Measurements from ENCODE around the gene LRRC23. TPM values are rescaled to one million over a fixed set of nuclear protein-coding genes. Genes with fewer than 3 reads are reported as not detected.
A peak's percentile ranks its signal among the peaks of the same experiment; 100 is the strongest.

Gene LRRC23
- total and polyA plus RNA-seq, 9 of the 15 experiments (the other 6 are each of a cell fraction or from before 2014, with no cell fraction given) = 2.2 to 7.0 (median 3.0) TPM

- in situ Hi-C loops (cut with MboI) = no loop called here
- peaks cover 78% of the 10 kb centered on the region; the same call in 2 of the 3 replicates for H3K36me3 ChIP-seq (ENCODE audit: control insufficient read depth, insufficient read depth, low read length)
These were observed 32.2 kb downstream of the LRRC23 start for GRCh38 chr12:6936636-6937480.

More at GRCh38 chr12:6936636-6937480, 32.2 kb downstream of the LRRC23 start:
- H3K79me2 ChIP-seq (ENCODE audit: control insufficient read depth, insufficient read depth, low read length) = peaks cover 18% of the 10 kb centered on the region
- H3K9me1 ChIP-seq (ENCODE audit: control insufficient read depth, insufficient read depth, low read length) = no peaks in the 10 kb centered on the region
- peak overlapping the region; percentile 92; the same call in 2 of the 3 replicates for H3K27ac ChIP-seq (ENCODE audit: extremely low read depth, low read depth, low read length)
- ATAC-seq (no peak), FAIRE-seq (no peak), DNase-seq (ENCODE audit: extremely low read depth in 1 of 4, low spot score in 3 of 4) (no peak)
- TF ChIP-seq POLR2B (IDR thresholded peaks at IDR 0.05; ENCODE audit: low read depth, partially characterized antibody) = peak; percentile 43
- peak; percentile 48; the same call in 1 of the 2 replicates for TF ChIP-seq ZBTB7A (IDR thresholded peaks at IDR 0.05; ENCODE audit: borderline replicate concordance, control insufficient read depth, low read depth, low read length)
- TF ChIP-seq RAD21 (CRISPR knock-in tag; conservative IDR thresholded peaks at IDR 0.05 in 1 of 2, IDR thresholded peaks at IDR 0.05 in 1 of 2) = no peak
- TF ChIP-seq ZEB2 (IDR thresholded peaks at IDR 0.05) = 0 out of 2 replicates have a peak, but pooled peaks have one; percentile 14
- no peak for TF ChIP-seq NONO (IDR thresholded peaks at IDR 0.05; ENCODE audit: low read depth in 2 of 2, low read length in 1 of 2)
- peak; percentile 18; the same call in 1 of the 2 replicates for TF ChIP-seq RBFOX2 (IDR thresholded peaks at IDR 0.05; ENCODE audit: low read depth, low read length)
- TF ChIP-seq CREB5 (CRISPR knock-in tag; IDR thresholded peaks at IDR 0.05) = no peak
- TF ChIP-seq POLR2A (conservative IDR thresholded peaks at IDR 0.05) = peak; percentile 22
- TF ChIP-seq ZBTB33 (CRISPR knock-in tag; IDR thresholded peaks at IDR 0.05) = peak; percentile 55; the same call in 1 of the 2 replicates
- no peak for TF ChIP-seq PTBP1 (IDR thresholded peaks at IDR 0.05; ENCODE audit: low read depth, low read length)
- TF ChIP-seq CBX1 (IDR thresholded peaks at IDR 0.05; ENCODE audit: low read depth) = 0 out of 2 replicates have a peak, but pooled peaks have one; percentile 1
- no peak for TF ChIP-seq HDAC3 (IDR thresholded peaks at IDR 0.05; ENCODE audit: borderline replicate concordance, partially characterized antibody)
- 0 out of 2 replicates have a peak, but pooled peaks have one; percentile 26 for TF ChIP-seq SUPT5H (IDR thresholded peaks at IDR 0.05)
- BruUV-seq (replicated peaks) = TSS peak; percentile 20
- ChIA-PET POLR2A (interaction anchor here (0.6 to 2.8 kb wide), 6 partner anchors 10 to 127 kb away, joined by 3 to 18 read pairs (median 7); partner anchors contain the start of gene SPSB2), CTCF (ENCODE audit: low intra/inter-chr PET ratio) (interaction anchor here (0.9 kb wide), 1 partner anchor 82 kb away, joined by 3 read pairs; the partner anchor contains the start of gene LPCAT3)
- WGBS (ENCODE audit: insufficient coverage, low coverage, missing lambda C conversion rate) = 96% methylated on average over 8 of the region's 36 CpGs
- H3K4me1 ChIP-seq (replicated peaks in 1 of 2; ENCODE audit: control insufficient read depth in 2 of 2, insufficient read depth in 2 of 2, low read length in 2 of 2) = peaks cover 18 to 48% of the 10 kb centered on the region in 2 experiments; a peak in 4 of 5 replicates
- no peak overlapping the region for H2AFZ ChIP-seq (ENCODE audit: low read depth, low read length)
- no peaks in the 10 kb centered on the region for H4K20me1 ChIP-seq (replicated peaks; ENCODE audit: control insufficient read depth, insufficient read depth, low read length)
- peak overlapping the region in 1 of 2 experiments; percentile 97; a peak in 2 of 4 replicates for H3K9ac ChIP-seq (ENCODE audit: insufficient read depth in 1 of 2, low read depth in 2 of 2, low read length in 2 of 2)
- peak overlapping the region; percentile 44; the same call in 1 of the 2 replicates for H3K4me3 ChIP-seq
- H3K9me3 ChIP-seq (replicated peaks; ENCODE audit: control insufficient read depth, insufficient read depth, low read depth, low read length) = no peaks in the 10 kb centered on the region
- intact Hi-C loops (cut with micrococcal nuclease) = no loop called here
- H3K27me3 ChIP-seq (ENCODE audit: control insufficient read depth in 2 of 2, insufficient read depth in 2 of 2, low read length in 2 of 2) = no peaks in the 10 kb centered on the region
- H3K4me2 ChIP-seq (ENCODE audit: insufficient read depth, low read length) = no peak overlapping the region
